Kidney epithelial cell (primary cell): ENCODE data around the gene NKAIN4. TPM values are rescaled to one million over a fixed set of nuclear protein-coding genes. Genes with fewer than 3 reads are reported as not detected.

Experiments
- DNase-seq: peaks from one replicate; pipeline ENCODE4 v3.0.0-alpha.2; 2010; ENCODE audit warnings: low read depth
- H3K27me3 ChIP-seq: 2 replicates; pipeline ENCODE4 v1.6.0; 2011; ENCODE audit warnings: low read length; ENCODE audit not compliant: control insufficient read depth, insufficient read depth
- H3K36me3 ChIP-seq: 2 replicates; pipeline ENCODE4 v1.5.1; 2011; ENCODE audit warnings: low read length; ENCODE audit not compliant: control insufficient read depth, insufficient read depth
- H3K4me3 ChIP-seq: 2 replicates; pipeline ENCODE4 v1.5.1; 2011; ENCODE audit warnings: low read depth, mild to moderate bottlenecking, control low read depth, low read length
- CTCF ChIP-seq: IDR thresholded peaks from 2 replicates; pipeline ENCODE4 v1.5.1; 2011; ENCODE audit warnings: mild to moderate bottlenecking, moderate library complexity, low read length, control low read depth, inconsistent platforms; ENCODE audit not compliant: insufficient read depth, poor library complexity, severe bottlenecking
- total RNA-seq: library from RNA; depleted of rRNA; stranded (reverse); fragments of >200 nt; gene quantifications from 2 replicates; pipeline ENCODE4 v1.2.3, GENCODE V29; 2015

Gene NKAIN4
- total RNA-seq, 1 donor from 2014 or later: 65.4 TPM

DNA sequence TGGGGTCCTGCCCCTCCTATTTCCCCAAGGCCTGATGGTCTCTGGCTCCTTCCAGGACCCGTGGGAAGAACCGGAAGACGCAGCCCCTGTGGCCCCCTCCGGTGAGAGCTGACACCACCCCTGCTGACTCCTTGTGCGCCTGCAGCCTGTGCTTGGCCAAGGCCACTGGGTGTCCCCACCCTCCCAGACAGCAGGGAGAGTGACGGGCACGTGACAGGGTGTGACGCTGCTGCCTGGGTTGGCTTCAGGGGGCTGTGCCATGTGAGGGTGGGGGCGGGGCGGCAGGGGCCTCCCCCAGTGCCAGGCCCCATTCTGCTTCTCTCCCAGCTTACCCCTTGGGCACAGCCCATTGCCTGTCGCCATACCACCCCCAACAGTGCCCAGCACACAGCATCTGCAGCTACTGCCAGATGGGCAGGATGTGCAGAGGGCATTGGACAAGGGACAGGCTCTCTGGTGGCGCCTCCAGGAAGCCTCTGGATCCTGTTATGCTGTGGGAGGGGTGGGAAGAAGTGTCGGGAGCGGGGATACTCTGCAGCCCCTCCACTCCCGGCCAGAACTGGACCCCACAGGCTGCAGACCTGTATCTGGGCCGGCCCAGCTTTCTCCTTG lies 15.6 kb downstream of the NKAIN4 start:
- Histone ChIP-seq H3K4me3 (no peak overlapping the region), H3K36me3 (no peaks in the 10 kb centered on the region), H3K27me3 (peaks cover 2% of the 10 kb centered on the region)
- no peak for TF ChIP-seq CTCF
- no peak for DNase-seq

DNA sequence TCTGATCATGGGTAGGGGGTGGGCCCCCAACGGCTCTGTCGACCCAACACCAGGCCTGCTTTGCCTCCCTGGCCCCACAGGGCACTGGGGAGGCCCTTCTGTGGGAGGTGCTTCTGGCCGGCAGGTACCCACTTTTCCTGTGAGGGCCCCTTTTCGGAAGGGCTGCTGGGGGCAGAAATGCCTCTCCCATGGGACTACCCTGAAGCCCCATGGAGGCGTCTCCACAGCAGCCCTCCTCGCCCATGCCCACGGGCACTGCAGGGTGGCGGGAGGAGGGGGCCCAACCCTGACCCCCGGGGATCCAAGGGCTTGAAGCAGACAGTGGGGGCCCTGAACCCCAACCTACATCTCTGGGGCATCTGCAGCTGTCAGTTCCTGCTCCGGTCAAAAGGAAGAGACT lies 16.2 kb downstream of the NKAIN4 start:
- DNase-seq: no peak
- H3K36me3 ChIP-seq: no peaks in the 10 kb centered on the region
- TF ChIP-seq CTCF: no peak
- H3K27me3 ChIP-seq: peaks cover 2% of the 10 kb centered on the region
- no peak overlapping the region for H3K4me3 ChIP-seq

DNA sequence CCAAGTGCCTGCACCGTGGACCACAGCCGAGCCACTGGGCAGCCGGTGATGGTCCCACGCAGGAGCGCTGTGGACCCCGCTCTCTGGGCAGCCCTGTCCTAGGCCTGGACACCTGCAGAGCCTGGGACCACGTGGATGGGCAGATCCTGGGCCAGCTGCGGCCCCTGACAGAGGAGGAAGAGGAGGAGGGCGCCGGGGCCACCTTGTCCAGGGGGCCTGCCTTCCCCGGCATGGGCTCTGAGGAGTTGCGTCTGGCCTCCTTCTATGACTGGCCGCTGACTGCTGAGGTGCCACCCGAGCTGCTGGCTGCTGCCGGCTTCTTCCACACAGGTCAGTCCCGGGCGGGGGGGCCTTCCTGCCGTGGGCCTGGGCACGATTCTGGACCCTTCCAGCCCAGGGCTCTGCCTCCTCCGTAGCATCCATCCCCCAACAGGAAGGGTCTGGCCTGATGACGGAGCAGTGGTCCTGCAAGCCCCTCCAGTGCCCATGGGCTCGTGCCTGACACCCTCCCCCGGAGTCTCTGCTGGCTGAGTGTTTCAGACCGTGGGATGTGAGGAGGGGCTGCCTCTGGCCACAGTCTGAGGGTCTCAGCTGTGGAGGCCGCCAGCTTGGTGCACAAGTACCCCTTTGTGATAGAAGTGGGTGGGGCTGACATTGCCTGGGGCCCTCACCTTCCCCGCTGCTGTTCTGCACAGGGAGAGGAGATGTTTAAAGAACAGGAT lies 18.0 kb downstream of the NKAIN4 start:
- no peak for DNase-seq
- TF ChIP-seq CTCF: no peak
- no peaks in the 10 kb centered on the region for H3K36me3 ChIP-seq
- no peak overlapping the region for H3K4me3 ChIP-seq
- peaks cover 2% of the 10 kb centered on the region for H3K27me3 ChIP-seq

GRCh38 chr20:63235399-63235983 lies 18.8 kb downstream of the NKAIN4 start, which contains the start of gene BIRC7:
BIRC7 (plus strand) TSS chr20:63235905; CDS start chr20:63236097, 192 bp downstream.
- TF ChIP-seq CTCF: no peak
- DNase-seq: no peak
- Histone ChIP-seq H3K27me3 (peaks cover 2% of the 10 kb centered on the region), H3K4me3 (no peak within 1 kb of the TSS), H3K36me3 (no peaks in the 10 kb centered on the region)

DNA sequence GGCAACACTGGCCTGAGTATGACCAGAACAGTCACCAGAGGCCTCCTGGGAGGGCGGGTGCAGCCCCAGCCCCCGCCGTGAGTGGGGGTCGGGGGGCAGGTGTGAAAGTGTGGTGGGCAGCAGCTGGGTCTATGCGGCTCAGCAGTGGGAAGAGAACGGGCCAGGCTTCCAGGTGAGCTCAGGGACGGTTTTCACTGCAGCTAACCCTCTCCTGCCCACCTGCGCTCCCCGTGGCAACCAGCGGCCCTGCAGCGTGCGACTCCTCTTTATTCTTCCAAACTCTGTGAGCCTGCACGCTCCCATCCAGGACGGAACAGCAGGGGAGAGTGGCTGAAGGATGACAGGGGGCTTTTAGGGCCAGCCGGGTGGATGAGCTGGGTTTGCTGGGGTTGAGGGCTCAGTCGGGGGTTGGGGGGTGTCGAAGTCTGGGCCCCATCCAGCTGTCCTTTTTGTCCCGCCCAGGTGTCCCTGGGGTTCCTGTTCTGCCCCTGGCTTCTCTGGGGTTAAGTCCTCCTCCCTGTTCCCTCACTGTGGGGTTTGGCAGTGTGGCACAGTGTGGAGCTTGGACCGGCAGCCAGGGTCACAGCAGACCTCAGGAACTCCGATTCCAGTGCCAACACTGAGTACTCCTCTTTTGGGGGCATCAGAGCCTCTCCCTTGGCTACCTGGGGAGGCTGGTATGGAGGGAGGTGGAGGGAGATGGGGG lies 19.4 kb downstream of the NKAIN4 start:
- H3K36me3 ChIP-seq: no peaks in the 10 kb centered on the region
- no peak overlapping the region for H3K4me3 ChIP-seq
- no peak for DNase-seq
- peak; percentile 51 for TF ChIP-seq CTCF
- no peaks in the 10 kb centered on the region for H3K27me3 ChIP-seq
